Lung (tissue), 12 donors: ENCODE data around the gene KRTAP10-7. TPM values are rescaled to one million over a fixed set of nuclear protein-coding genes. Genes with fewer than 3 reads are reported as not detected.

Experiments
- ATAC-seq: fragments of 200-7000 bp; cut with Tn5 transposase; one replicate; pipeline ENCODE4 v1.9.1; 2020; ENCODE audit warnings: moderate number of reproducible peaks; ENCODE audit not compliant: insufficient read depth, low FRiP score
- DNase-seq, 3 donors: peaks; one replicate each; pipeline ENCODE4 v3.0.0-alpha.2; 2013 to 2017
- H3K27ac ChIP-seq, 2 donors: one replicate each; pipeline ENCODE4 v1.5.1; 2013; ENCODE audit warnings: mild to moderate bottlenecking in 2 of 2, moderate library complexity in 2 of 2, control low read depth in 1 of 2, inconsistent platforms in 1 of 2, low read depth in 1 of 2, low read length in 1 of 2
- H3K27me3 ChIP-seq, 3 donors: one replicate each; pipeline ENCODE4 v1.5.1; 2013; ENCODE audit warnings: low read length in 2 of 3; ENCODE audit not compliant: control insufficient read depth in 3 of 3, insufficient read depth in 3 of 3
- H3K36me3 ChIP-seq, 4 donors: one replicate each; pipeline ENCODE4 v1.5.1; 2013; ENCODE audit warnings: low read length in 4 of 4, mild to moderate bottlenecking in 1 of 4, moderate library complexity in 1 of 4; ENCODE audit not compliant: control insufficient read depth in 4 of 4, insufficient read depth in 4 of 4
- H3K4me1 ChIP-seq, 5 donors: one replicate each; pipeline ENCODE4 v1.5.1; 2013; ENCODE audit warnings: low read length in 5 of 5, mild to moderate bottlenecking in 2 of 5, moderate library complexity in 1 of 5; ENCODE audit not compliant: control insufficient read depth in 5 of 5, insufficient read depth in 5 of 5
- H3K4me3 ChIP-seq: one replicate; pipeline ENCODE4 v1.5.1; 2013; ENCODE audit warnings: mild to moderate bottlenecking, control low read depth, moderate library complexity
- H3K9ac ChIP-seq, 2 donors: one replicate each; pipeline ENCODE4 v1.5.1; 2013; ENCODE audit warnings: low read length in 2 of 2, control low read depth in 1 of 2; ENCODE audit not compliant: insufficient read depth in 1 of 2
- H3K9me3 ChIP-seq, 4 donors: one replicate each; pipeline ENCODE4 v1.5.1; 2013; ENCODE audit warnings: low read length in 3 of 4, mild to moderate bottlenecking in 1 of 4, moderate library complexity in 1 of 4; ENCODE audit not compliant: control insufficient read depth in 4 of 4, insufficient read depth in 3 of 4
- WGBS, 2 donors: extraction: QIAGEN DNeasy Blood & Tissue Kit; methylation state at CpG; one replicate each; pipeline ENCODE4 v1.1.7; 2013; 5-methylcytosine and 5-hydroxymethylcytosine counted together
- polyA plus RNA-seq, 2 donors: library from polyadenylated mRNA; stranded (reverse); fragments of 200-250 nt; gene quantifications; one replicate each; pipeline ENCODE4 v1.2.1, GENCODE V29; 2013
- total RNA-seq, 2 donors: library from RNA; depleted of rRNA in 1 of 2; stranded (reverse); fragments of >200 nt in 1 of 2; gene quantifications; one replicate each; pipeline ENCODE4 v1.2.1, GENCODE V29; 2014 to 2021
- TF ChIP-seq, protein P1 (sequence below): IDR thresholded peaks from 2 replicates; pipeline ENCODE4 v1.5.1; 2012; ENCODE audit warnings: mild to moderate bottlenecking; ENCODE audit errors: control extremely low read depth, extremely low read depth
- donor health status: control.
- donor health status: control.
- donor health status: Bipolar disorder and iron deficiency.
- donor health status: healthy.
- donor health status: DM: yes; HTN: yes; CAD: no.

KRTAP10-7 gene
- total and polyA plus RNA-seq, 4 donors, result not detected

DNA sequence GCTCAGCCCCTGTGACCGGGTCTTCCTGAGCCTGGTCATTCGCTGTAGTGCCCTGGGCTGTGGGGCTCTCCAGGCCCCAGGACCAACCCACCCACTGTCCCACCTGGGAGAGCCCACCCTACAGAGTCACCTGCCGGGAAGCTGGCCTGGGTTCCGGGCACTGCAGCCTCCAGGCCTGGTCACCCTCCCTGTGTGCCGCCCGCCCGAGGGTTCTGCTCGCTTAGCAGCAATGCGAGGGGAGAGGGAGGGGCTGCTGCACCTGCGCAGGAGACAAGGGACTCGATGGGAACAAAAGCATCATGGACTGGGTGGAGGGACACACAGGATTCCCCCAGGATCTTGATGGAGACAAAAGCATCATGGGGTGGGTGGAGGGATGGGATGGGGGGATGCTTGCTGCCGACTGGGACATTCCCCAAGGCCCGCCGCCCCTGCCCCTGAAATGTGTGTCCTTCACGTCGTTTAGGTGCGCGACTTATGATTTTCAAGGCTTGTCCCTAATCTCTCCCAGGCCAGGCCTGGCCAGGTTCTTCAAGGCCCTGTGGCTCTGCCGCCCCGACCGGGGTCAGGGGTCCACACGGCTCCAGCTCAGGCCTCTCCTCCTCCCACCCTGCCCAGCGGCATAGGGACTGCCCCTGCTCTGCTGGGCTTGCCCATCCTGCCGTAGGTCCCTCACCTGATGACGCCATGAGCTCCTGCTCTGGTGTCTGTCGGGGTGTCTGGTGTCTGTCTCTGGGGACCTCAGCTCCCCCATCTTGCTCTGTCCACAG, 13.2 kb downstream of the KRTAP10-7 start:
- TF ChIP-seq, protein P1, sequence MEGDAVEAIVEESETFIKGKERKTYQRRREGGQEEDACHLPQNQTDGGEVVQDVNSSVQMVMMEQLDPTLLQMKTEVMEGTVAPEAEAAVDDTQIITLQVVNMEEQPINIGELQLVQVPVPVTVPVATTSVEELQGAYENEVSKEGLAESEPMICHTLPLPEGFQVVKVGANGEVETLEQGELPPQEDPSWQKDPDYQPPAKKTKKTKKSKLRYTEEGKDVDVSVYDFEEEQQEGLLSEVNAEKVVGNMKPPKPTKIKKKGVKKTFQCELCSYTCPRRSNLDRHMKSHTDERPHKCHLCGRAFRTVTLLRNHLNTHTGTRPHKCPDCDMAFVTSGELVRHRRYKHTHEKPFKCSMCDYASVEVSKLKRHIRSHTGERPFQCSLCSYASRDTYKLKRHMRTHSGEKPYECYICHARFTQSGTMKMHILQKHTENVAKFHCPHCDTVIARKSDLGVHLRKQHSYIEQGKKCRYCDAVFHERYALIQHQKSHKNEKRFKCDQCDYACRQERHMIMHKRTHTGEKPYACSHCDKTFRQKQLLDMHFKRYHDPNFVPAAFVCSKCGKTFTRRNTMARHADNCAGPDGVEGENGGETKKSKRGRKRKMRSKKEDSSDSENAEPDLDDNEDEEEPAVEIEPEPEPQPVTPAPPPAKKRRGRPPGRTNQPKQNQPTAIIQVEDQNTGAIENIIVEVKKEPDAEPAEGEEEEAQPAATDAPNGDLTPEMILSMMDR, result no peak
- no peak for ATAC-seq
- H3K27ac ChIP-seq, result no peak overlapping the region
- no peak overlapping the region for H3K9ac ChIP-seq
- H3K4me3 ChIP-seq, result no peak overlapping the region
- no peaks in the 10 kb centered on the region for H3K27me3 ChIP-seq
- no peak for DNase-seq
- 89 to 93% methylated on average over 26 of the region's 26 CpGs for WGBS, 2 donors
- H3K4me1 ChIP-seq, result no peaks in the 10 kb centered on the region
- no peaks in the 10 kb centered on the region for H3K36me3 ChIP-seq
- H3K9me3 ChIP-seq, result peaks cover 0 to 20% (median 3%) of the 10 kb centered on the region in 4 donors

DNA sequence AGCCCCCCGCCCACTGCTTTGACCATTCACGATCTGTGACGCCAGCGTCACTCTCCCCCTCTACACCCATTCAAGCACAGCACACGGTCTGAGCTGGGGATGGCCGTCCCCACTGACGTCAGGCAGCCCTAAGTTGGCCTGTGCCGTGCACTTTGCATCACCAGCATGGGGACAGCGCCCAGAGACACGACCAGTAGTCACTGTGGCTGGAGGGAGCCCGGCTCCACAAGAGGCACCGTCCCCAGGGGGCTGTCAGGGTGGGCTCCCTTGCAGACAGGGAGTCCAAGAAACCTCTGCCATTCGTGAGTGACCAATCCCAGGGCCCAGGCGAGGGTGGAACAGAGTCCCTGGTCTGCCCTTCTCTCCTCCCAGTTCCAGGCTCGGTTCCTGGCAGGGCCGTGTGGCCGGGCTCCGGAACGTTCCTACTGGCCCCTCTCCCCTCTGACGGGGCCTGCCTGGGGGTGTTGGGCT, 13.8 kb downstream of the KRTAP10-7 start:
- Histone ChIP-seq H3K4me1 (no peaks in the 10 kb centered on the region), H3K9me3 (peaks cover 0 to 22% (median 2%) of the 10 kb centered on the region in 4 donors), H3K36me3 (no peaks in the 10 kb centered on the region), H3K9ac (no peak overlapping the region), H3K27me3 (no peaks in the 10 kb centered on the region), H3K4me3 (no peak overlapping the region), H3K27ac (no peak overlapping the region)
- 84 to 89% methylated on average over 17 to 20 of the region's 20 CpGs for WGBS, 2 donors
- ATAC-seq (no peak), DNase-seq (no peak)
- TF ChIP-seq, protein P1, result no peak

DNA sequence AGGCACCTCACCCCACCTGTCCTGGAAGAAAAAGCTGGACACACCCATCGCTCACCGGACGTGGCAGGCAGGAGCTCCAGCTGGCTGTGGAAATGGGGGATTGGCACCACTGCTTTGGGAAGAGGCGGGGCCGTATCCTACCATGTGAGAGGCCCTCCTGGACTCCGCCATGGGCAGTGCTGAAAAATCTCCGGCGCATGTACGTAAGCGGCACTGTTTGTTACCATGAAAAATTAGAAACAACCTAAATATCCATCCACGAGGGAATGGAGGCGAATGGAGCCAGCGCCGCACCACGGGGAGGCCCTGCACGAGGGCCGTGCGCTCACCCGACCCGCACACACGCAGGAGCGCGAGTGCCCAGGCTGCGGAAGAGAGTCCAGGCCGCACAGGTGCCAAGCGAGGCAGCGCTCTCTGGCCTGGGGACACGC, 14.6 kb downstream of the KRTAP10-7 start:
- no peak overlapping the region for H3K27ac ChIP-seq
- ATAC-seq, result no peak
- no peak for DNase-seq
- WGBS, 2 donors, result 90 to 94% methylated on average over 28 of the region's 28 CpGs
- H3K36me3 ChIP-seq, result no peaks in the 10 kb centered on the region
- no peak overlapping the region for H3K4me3 ChIP-seq
- TF ChIP-seq, protein P1, result no peak
- H3K9me3 ChIP-seq, result peaks cover 0 to 22% (median under 1%) of the 10 kb centered on the region in 4 donors
- no peak overlapping the region for H3K9ac ChIP-seq
- no peaks in the 10 kb centered on the region for H3K27me3 ChIP-seq
- no peaks in the 10 kb centered on the region for H3K4me1 ChIP-seq
